ENCODE results near the gene LCN1. TPM values are rescaled to one million over a fixed set of nuclear protein-coding genes. Genes with fewer than 3 reads are reported as not detected.

The LCN1 gene
- total and polyA plus RNA-seq, 2 of the 8 experiments (the other 6 are each of a cell fraction or from before 2014, with no cell fraction given): not detected

DNA sequence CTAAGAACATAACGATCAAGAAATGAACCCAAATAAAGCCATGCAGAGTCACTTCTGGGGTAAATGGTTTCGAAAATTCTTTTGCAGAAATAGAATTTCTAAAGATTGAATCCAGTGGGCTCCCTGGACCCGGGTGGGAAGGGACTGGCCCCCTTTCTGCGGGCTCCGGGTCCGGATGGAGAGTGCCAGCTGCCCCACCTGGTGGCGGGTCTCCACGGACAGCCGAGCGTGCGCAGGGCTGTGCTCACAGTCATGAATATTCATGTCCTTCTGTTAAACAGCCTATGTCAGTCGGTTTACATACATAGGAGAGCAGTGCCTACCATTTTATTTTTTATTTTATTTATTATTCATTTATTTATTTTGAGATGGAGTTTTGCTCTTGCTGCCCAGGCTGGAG, 46.3 kb upstream of the LCN1 start (continued):
- TF ChIP-seq RXRA (IDR thresholded peaks at IDR 0.05; ENCODE audit: insufficient read depth, low read depth, low read length) (no peak), RAD21 (IDR thresholded peaks at IDR 0.05 in 1 of 2, conservative IDR thresholded peaks at IDR 0.05 in 1 of 2; ENCODE audit: low read depth in 2 of 2, low read length in 2 of 2) (peak; percentile 58 to 65), GABPA (IDR thresholded peaks at IDR 0.05; ENCODE audit: borderline replicate concordance, insufficient read depth, low read length) (0 out of 2 replicates have a peak, but pooled peaks have one; percentile 45), SP2 (IDR thresholded peaks at IDR 0.05; ENCODE audit: low read length) (no peak), RBBP5 (IDR thresholded peaks at IDR 0.05; ENCODE audit: borderline replicate concordance, low read depth, low read length) (no peak), TEAD4 (IDR thresholded peaks at IDR 0.05; ENCODE audit: low read depth, low read length) (no peak), CHD2 (IDR thresholded peaks at IDR 0.05; ENCODE audit: low read length) (no peak), CEBPB (IDR thresholded peaks at IDR 0.05; ENCODE audit: low read depth, low read length) (no peak), NANOG (IDR thresholded peaks at IDR 0.05; ENCODE audit: insufficient read depth, low read depth, low read length, poor library complexity, severe bottlenecking) (peak; percentile 25)

All from H1 (cell line).